Measurements from ENCODE around the gene EP300.
"Not testable (repeated sequence)": the region's sequence is repeated elsewhere in the genome, so short reads cannot be mapped to it uniquely, and the experiment has no call there.

The EP300 gene

DNA sequence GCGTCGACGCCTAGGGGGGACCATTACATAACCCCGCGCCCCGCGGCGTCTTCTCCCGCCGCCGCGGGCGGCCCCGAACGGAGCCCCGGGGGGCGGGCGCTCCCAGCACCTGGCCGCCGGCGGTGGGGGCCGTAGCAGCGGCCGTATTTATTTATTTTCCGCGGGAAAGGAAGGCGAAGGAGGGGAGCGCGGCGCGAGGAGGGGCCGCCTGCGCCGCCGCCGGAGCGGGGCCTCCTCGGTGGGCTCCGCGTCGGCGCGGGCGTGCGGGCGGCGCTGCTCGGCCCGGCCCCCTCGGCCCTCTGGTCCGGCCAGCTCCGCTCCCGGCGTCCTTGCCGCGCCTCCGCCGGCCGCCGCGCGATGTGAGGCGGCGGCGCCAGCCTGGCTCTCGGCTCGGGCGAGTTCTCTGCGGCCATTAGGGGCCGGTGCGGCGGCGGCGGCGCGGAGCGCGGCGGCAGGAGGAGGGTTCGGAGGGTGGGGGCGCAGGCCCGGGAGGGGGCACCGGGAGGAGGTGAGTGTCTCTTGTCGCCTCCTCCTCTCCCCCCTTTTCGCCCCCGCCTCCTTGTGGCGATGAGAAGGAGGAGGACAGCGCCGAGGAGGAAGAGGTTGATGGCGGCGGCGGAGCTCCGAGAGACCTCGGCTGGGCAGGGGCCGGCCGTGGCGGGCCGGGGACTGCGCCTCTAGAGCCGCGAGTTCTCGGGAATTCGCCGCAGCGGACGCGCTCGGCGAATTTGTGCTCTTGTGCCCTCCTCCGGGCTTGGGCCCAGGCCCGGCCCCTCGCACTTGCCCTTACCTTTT is at the start of gene EP300:
TSS of gene EP300 (plus strand) at position 570 of the 795 bp plus-strand sequence. CDS start 413 bp downstream, outside the sequence.
- peak within 1 kb of the TSS; percentile 92 for H3K27ac ChIP-seq (ENCODE audit: low read length)
- H3K4me2 ChIP-seq (ENCODE audit: insufficient read depth, low read length): peak within 1 kb of the TSS; percentile 66
- H3K4me1 ChIP-seq (ENCODE audit: insufficient read depth, low read length): peaks cover 50% of the 10 kb centered on the region
- H2AFZ ChIP-seq (ENCODE audit: low read depth, low read length): peak within 1 kb of the TSS; percentile 71
- H4K20me1 ChIP-seq (ENCODE audit: insufficient read depth, low read length): peaks cover 37% of the 10 kb centered on the region
- H3K79me2 ChIP-seq (ENCODE audit: insufficient read depth, low read length): peaks cover 64% of the 10 kb centered on the region
- peak within 1 kb of the TSS; percentile 96 for H3K9ac ChIP-seq (ENCODE audit: low read depth, low read length)
- H3K36me3 ChIP-seq (ENCODE audit: insufficient read depth, low read length): peaks cover 18% of the 10 kb centered on the region
- no peak for TF ChIP-seq EZH2 (IDR thresholded peaks at IDR 0.05; ENCODE audit: borderline replicate concordance, low read depth, low read length, severe bottlenecking)
- TF ChIP-seq, protein P1, sequence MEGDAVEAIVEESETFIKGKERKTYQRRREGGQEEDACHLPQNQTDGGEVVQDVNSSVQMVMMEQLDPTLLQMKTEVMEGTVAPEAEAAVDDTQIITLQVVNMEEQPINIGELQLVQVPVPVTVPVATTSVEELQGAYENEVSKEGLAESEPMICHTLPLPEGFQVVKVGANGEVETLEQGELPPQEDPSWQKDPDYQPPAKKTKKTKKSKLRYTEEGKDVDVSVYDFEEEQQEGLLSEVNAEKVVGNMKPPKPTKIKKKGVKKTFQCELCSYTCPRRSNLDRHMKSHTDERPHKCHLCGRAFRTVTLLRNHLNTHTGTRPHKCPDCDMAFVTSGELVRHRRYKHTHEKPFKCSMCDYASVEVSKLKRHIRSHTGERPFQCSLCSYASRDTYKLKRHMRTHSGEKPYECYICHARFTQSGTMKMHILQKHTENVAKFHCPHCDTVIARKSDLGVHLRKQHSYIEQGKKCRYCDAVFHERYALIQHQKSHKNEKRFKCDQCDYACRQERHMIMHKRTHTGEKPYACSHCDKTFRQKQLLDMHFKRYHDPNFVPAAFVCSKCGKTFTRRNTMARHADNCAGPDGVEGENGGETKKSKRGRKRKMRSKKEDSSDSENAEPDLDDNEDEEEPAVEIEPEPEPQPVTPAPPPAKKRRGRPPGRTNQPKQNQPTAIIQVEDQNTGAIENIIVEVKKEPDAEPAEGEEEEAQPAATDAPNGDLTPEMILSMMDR (IDR thresholded peaks at IDR 0.05; ENCODE audit: borderline replicate concordance, extremely low read depth, low read length, poor library complexity, severe bottlenecking): peak; percentile 29
- DNase-seq: peak; percentile 90
- H3K4me3 ChIP-seq (ENCODE audit: low read depth in 1 of 2, low read length in 2 of 2): peak within 1 kb of the TSS; percentile 63 to 95
- ATAC-seq (ENCODE audit: insufficient read depth, low read depth): peak; percentile 49
- H3K9me3 ChIP-seq (ENCODE audit: insufficient read depth, low read length, severe bottlenecking): no peaks in the 10 kb centered on the region
- H3K27me3 ChIP-seq (ENCODE audit: insufficient read depth, low read length, poor library complexity): no peaks in the 10 kb centered on the region

DNA sequence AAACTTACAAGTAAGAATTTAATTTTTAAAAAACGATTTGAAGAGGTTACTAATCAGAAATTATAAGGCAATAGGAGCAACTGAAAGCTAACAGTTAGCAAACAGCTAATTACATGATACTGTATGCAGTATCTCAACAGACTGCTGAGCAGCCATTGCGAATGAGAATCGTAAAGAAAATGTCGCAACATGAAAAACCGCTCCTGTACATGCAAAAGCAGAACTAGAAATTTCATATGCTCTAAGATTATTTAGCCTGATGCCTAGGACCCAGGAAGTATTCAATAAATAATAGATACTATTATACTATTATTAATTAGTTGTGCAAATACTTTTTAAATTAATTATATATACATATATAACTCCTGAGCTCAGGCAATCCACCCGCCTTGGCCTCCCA is 48.7 kb upstream of the EP300 start:
- no peak for ATAC-seq (ENCODE audit: insufficient read depth, low read depth)
- H3K79me2 ChIP-seq (ENCODE audit: insufficient read depth, low read length): no peaks in the 10 kb centered on the region
- no peaks in the 10 kb centered on the region for H3K36me3 ChIP-seq (ENCODE audit: insufficient read depth, low read length)
- no peak overlapping the region for H3K27ac ChIP-seq (ENCODE audit: low read length)
- H3K4me3 ChIP-seq (ENCODE audit: low read depth in 1 of 2, low read length in 2 of 2): no peak overlapping the region
- H3K27me3 ChIP-seq (ENCODE audit: insufficient read depth, low read length, poor library complexity): no peaks in the 10 kb centered on the region
- no peaks in the 10 kb centered on the region for H3K9me3 ChIP-seq (ENCODE audit: insufficient read depth, low read length, severe bottlenecking)
- H3K4me2 ChIP-seq (ENCODE audit: insufficient read depth, low read length): no peak overlapping the region
- no peak for TF ChIP-seq EZH2 (IDR thresholded peaks at IDR 0.05; ENCODE audit: borderline replicate concordance, low read depth, low read length, severe bottlenecking)
- no peaks in the 10 kb centered on the region for H4K20me1 ChIP-seq (ENCODE audit: insufficient read depth, low read length)
- no peak for DNase-seq
- H2AFZ ChIP-seq (ENCODE audit: low read depth, low read length): no peak overlapping the region
- H3K4me1 ChIP-seq (ENCODE audit: insufficient read depth, low read length): no peaks in the 10 kb centered on the region
- no peak overlapping the region for H3K9ac ChIP-seq (ENCODE audit: low read depth, low read length)

DNA sequence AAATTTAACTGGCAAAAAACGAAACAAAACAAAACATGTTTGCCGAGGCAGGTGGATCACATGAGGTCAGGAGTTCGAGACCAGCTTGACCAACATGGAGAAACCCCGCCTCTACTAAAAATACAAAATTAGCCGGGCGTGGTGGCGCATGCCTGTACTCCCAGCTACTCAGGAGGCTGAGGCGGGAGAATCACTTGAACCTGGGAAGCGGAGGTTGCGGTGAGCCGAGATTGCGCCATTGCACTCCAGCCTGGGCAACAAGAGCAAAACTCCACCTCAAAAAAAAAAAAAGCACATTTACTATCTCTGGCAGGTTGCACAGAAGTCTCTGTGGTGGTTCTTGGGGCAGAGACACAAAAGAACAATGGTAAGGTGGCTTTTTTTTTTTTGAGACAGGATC is 46.8 kb upstream of the EP300 start:
- H3K4me2 ChIP-seq (ENCODE audit: insufficient read depth, low read length); H3K36me3 ChIP-seq (ENCODE audit: insufficient read depth, low read length); H3K4me3 ChIP-seq (ENCODE audit: low read depth in 1 of 2, low read length in 2 of 2); H3K27ac ChIP-seq (ENCODE audit: low read length); H4K20me1 ChIP-seq (ENCODE audit: insufficient read depth, low read length); H3K9me3 ChIP-seq (ENCODE audit: insufficient read depth, low read length, severe bottlenecking); H3K4me1 ChIP-seq (ENCODE audit: insufficient read depth, low read length); ATAC-seq (ENCODE audit: insufficient read depth, low read depth); H2AFZ ChIP-seq (ENCODE audit: low read depth, low read length); DNase-seq; H3K79me2 ChIP-seq (ENCODE audit: insufficient read depth, low read length); H3K9ac ChIP-seq (ENCODE audit: low read depth, low read length); H3K27me3 ChIP-seq (ENCODE audit: insufficient read depth, low read length, poor library complexity): not testable (repeated sequence)

DNA sequence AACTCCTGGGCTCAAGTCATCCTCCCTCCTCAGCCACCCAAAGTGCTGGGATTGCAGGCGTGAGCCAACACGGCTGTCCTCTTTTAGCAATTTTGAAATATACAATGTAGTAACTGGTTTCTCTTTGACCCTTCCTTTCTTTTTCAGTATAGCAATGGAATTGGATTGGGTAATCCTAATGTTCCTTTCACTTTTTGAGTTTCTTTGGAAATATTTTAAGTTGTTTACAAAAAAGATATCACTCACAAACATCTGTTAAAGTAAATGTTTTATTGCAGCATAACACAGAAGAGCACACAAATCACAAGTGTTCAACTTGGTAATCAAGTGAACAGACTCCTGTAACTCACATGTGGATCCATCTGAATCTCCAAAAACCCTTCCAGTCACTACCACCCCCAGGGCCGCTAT is 44.6 kb upstream of the EP300 start:
- Histone ChIP-seq H3K79me2 (ENCODE audit: insufficient read depth, low read length) (no peaks in the 10 kb centered on the region), H3K9ac (ENCODE audit: low read depth, low read length) (no peak overlapping the region), H4K20me1 (ENCODE audit: insufficient read depth, low read length) (no peaks in the 10 kb centered on the region), H2AFZ (ENCODE audit: low read depth, low read length) (no peak overlapping the region), H3K4me3 (ENCODE audit: low read depth in 1 of 2, low read length in 2 of 2) (no peak overlapping the region), H3K4me2 (ENCODE audit: insufficient read depth, low read length) (no peak overlapping the region), H3K27ac (ENCODE audit: low read length) (no peak overlapping the region), H3K9me3 (ENCODE audit: insufficient read depth, low read length, severe bottlenecking) (no peaks in the 10 kb centered on the region), H3K27me3 (ENCODE audit: insufficient read depth, low read length, poor library complexity) (no peaks in the 10 kb centered on the region), H3K36me3 (ENCODE audit: insufficient read depth, low read length) (no peaks in the 10 kb centered on the region), H3K4me1 (ENCODE audit: insufficient read depth, low read length) (no peaks in the 10 kb centered on the region)
- no peak for ATAC-seq (ENCODE audit: insufficient read depth, low read depth)
- no peak for DNase-seq
- TF ChIP-seq, protein P1 (IDR thresholded peaks at IDR 0.05; ENCODE audit: borderline replicate concordance, extremely low read depth, low read length, poor library complexity, severe bottlenecking): no peak
- no peak for TF ChIP-seq EZH2 (IDR thresholded peaks at IDR 0.05; ENCODE audit: borderline replicate concordance, low read depth, low read length, severe bottlenecking)

DNA sequence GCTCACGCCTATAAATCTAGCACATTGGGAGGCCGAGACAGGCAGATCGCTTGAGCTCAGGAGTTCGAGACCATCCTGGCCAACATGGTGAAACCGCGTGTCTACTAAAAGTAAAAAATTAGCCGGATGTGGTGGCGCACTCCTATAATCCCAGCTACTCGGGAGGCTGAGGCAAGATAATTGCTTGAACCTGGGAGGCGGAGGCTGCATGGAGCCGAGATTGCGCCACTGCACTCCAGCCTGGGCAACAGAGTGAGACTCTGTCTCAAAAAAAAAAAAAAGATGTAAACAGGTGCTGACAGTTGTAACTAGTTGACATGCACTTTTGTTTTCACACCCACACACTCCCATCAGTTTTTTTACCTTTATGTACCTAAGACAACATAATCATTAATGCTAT is 44.0 kb upstream of the EP300 start:
- H3K4me1 ChIP-seq (ENCODE audit: insufficient read depth, low read length); DNase-seq; H2AFZ ChIP-seq (ENCODE audit: low read depth, low read length); H3K4me2 ChIP-seq (ENCODE audit: insufficient read depth, low read length); H3K9ac ChIP-seq (ENCODE audit: low read depth, low read length); H3K9me3 ChIP-seq (ENCODE audit: insufficient read depth, low read length, severe bottlenecking); H3K36me3 ChIP-seq (ENCODE audit: insufficient read depth, low read length); H3K79me2 ChIP-seq (ENCODE audit: insufficient read depth, low read length); H3K27ac ChIP-seq (ENCODE audit: low read length); H4K20me1 ChIP-seq (ENCODE audit: insufficient read depth, low read length); H3K27me3 ChIP-seq (ENCODE audit: insufficient read depth, low read length, poor library complexity); H3K4me3 ChIP-seq (ENCODE audit: low read depth in 1 of 2, low read length in 2 of 2); ATAC-seq (ENCODE audit: insufficient read depth, low read depth): not testable (repeated sequence)

Measured in DND-41 (cell line).